ENCODE data around the gene HAGHL. TPM values are rescaled to one million over a fixed set of nuclear protein-coding genes. Genes with fewer than 3 reads are reported as not detected.

HAGHL gene
- total RNA-seq, 1 experiment from 2014 or later, result 6.8 TPM

GRCh38 chr16:681746-682427 lies 45.0 kb upstream of the HAGHL start:
- H3K4me1 ChIP-seq, result peaks cover 37% of the 10 kb centered on the region
- H3K9me3 ChIP-seq, result no peaks in the 10 kb centered on the region
- peak overlapping the region; percentile 79 for H3K4me3 Mint-ChIP-seq (ENCODE audit: unreplicated experiment)
- H3K27me3 ChIP-seq (replicated peaks; ENCODE audit: control insufficient read depth, insufficient read depth, low read length), result no peaks in the 10 kb centered on the region
- 0 out of 2 replicates have a peak, but pooled peaks cover 4% of the 10 kb centered on the region for H3K36me3 ChIP-seq (ENCODE audit: control insufficient read depth, insufficient read depth, low read length)
- no peaks in the 10 kb centered on the region for H3K27me3 Mint-ChIP-seq (ENCODE audit: insufficient read depth, unreplicated experiment)
- H3K27ac Mint-ChIP-seq (ENCODE audit: unreplicated experiment), result peak overlapping the region; percentile 16
- POLR2A ChIA-PET, result interaction anchor here (0.5 kb wide), 1 partner anchor 28 kb away, joined by 7 read pairs; no protein-coding TSS in a partner anchor
- CTCF ChIA-PET, result no interaction called here
- no peaks in the 10 kb centered on the region for H3K9me3 Mint-ChIP-seq (ENCODE audit: unreplicated experiment)
- intact Hi-C loops (cut with micrococcal nuclease; ENCODE audit: unreplicated experiment), result no loop called here
- no peak for TF ChIP-seq CTCF (IDR thresholded peaks at IDR 0.05; ENCODE audit: insufficient read depth in 1 of 2, low read depth in 1 of 2, low read length in 1 of 2, severe bottlenecking in 1 of 2, unreplicated experiment in 1 of 2)
- peaks cover 66% of the 10 kb centered on the region for H3K36me3 Mint-ChIP-seq (ENCODE audit: insufficient read depth, unreplicated experiment)
- DNase-seq, result no peak
- BruUV-seq (replicated peaks), result TSS peak; percentile 70
- H3K4me1 Mint-ChIP-seq (ENCODE audit: low read depth, unreplicated experiment), result no peaks in the 10 kb centered on the region
- no peak overlapping the region; the same call in 1 of the 2 replicates for H3K4me3 ChIP-seq (ENCODE audit: low read depth, low read length)

- Histone ChIP-seq H3K9me3 (no peaks in the 10 kb centered on the region), H3K36me3 (ENCODE audit: control insufficient read depth, insufficient read depth, low read length) (0 out of 2 replicates have a peak, but pooled peaks cover 4% of the 10 kb centered on the region), H3K27me3 (replicated peaks; ENCODE audit: control insufficient read depth, insufficient read depth, low read length) (no peaks in the 10 kb centered on the region), H3K4me1 (peaks cover 37% of the 10 kb centered on the region), H3K4me3 (ENCODE audit: low read depth, low read length) (peak overlapping the region; percentile 86; the same call in 1 of the 2 replicates)
- ChIA-PET CTCF (no interaction called here), POLR2A (no interaction called here)
- Mint-ChIP-seq H3K27ac (ENCODE audit: unreplicated experiment) (peak overlapping the region; percentile 84), H3K27me3 (ENCODE audit: insufficient read depth, unreplicated experiment) (no peaks in the 10 kb centered on the region), H3K9me3 (ENCODE audit: unreplicated experiment) (no peaks in the 10 kb centered on the region), H3K4me1 (ENCODE audit: low read depth, unreplicated experiment) (no peaks in the 10 kb centered on the region), H3K36me3 (ENCODE audit: insufficient read depth, unreplicated experiment) (peaks cover 66% of the 10 kb centered on the region), H3K4me3 (ENCODE audit: unreplicated experiment) (peak overlapping the region; percentile 87)
- no peak for DNase-seq
- intact Hi-C loops (cut with micrococcal nuclease; ENCODE audit: unreplicated experiment), result no loop called here
- no peak for TF ChIP-seq CTCF (IDR thresholded peaks at IDR 0.05; ENCODE audit: insufficient read depth in 1 of 2, low read depth in 1 of 2, low read length in 1 of 2, severe bottlenecking in 1 of 2, unreplicated experiment in 1 of 2)
- TSS peak; percentile 56 for BruUV-seq (replicated peaks)
Measured at GRCh38 chr16:682493-683395, 44.2 kb upstream of the HAGHL start.

GRCh38 chr16:683396-684070 lies 43.4 kb upstream of the HAGHL start:
- Mint-ChIP-seq H3K4me3 (ENCODE audit: unreplicated experiment) (peak overlapping the region; percentile 87), H3K27ac (ENCODE audit: unreplicated experiment) (peak overlapping the region; percentile 84), H3K4me1 (ENCODE audit: low read depth, unreplicated experiment) (no peaks in the 10 kb centered on the region), H3K27me3 (ENCODE audit: insufficient read depth, unreplicated experiment) (no peaks in the 10 kb centered on the region), H3K9me3 (ENCODE audit: unreplicated experiment) (no peaks in the 10 kb centered on the region), H3K36me3 (ENCODE audit: insufficient read depth, unreplicated experiment) (peaks cover 60% of the 10 kb centered on the region)
- ChIA-PET POLR2A (no interaction called here), CTCF (no interaction called here)
- H3K27me3 ChIP-seq (replicated peaks; ENCODE audit: control insufficient read depth, insufficient read depth, low read length), result no peaks in the 10 kb centered on the region
- intact Hi-C loops (cut with micrococcal nuclease; ENCODE audit: unreplicated experiment), result no loop called here
- DNase-seq, result no peak
- H3K36me3 ChIP-seq (ENCODE audit: control insufficient read depth, insufficient read depth, low read length), result 0 out of 2 replicates have a peak, but pooled peaks cover 4% of the 10 kb centered on the region
- BruUV-seq (replicated peaks), result no TSS peak
- H3K4me1 ChIP-seq, result peaks cover 37% of the 10 kb centered on the region
- no peaks in the 10 kb centered on the region for H3K9me3 ChIP-seq
- peak overlapping the region; percentile 86 for H3K4me3 ChIP-seq (ENCODE audit: low read depth, low read length)
- TF ChIP-seq CTCF (IDR thresholded peaks at IDR 0.05; ENCODE audit: insufficient read depth in 1 of 2, low read depth in 1 of 2, low read length in 1 of 2, severe bottlenecking in 1 of 2, unreplicated experiment in 1 of 2), result no peak
